ENCODE data around the gene SKP2.

The SKP2 gene

DNA sequence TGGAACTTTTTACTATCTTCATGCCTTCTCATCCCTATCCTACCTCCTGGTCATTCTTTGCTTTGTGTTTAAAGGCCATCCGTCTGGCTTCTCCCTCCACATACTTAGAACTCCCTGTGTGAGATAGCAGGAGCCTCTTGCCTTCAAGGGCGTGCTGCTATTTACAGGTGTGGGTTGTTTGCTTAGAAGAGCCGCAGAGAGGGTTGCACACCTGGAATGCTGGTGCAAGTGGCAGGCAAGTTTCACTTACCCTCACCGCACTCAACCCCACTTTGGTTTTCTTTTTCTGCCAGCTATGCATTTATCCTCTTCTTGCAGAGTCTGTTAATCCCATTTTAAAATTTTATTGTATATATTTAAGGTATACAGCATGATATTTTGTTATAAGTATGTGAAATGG, 12.6 kb downstream of the SKP2 start:
- Histone ChIP-seq H2AFZ (ENCODE audit: low read depth, low read length) (no peak overlapping the region), H3K4me1 (ENCODE audit: low read length) (no peaks in the 10 kb centered on the region), H4K20me1 (ENCODE audit: insufficient read depth, low read length) (no peaks in the 10 kb centered on the region), H3K9ac (ENCODE audit: low read length) (no peak overlapping the region), H3K4me2 (ENCODE audit: low read length) (no peak overlapping the region), H3K36me3 (replicated peaks; ENCODE audit: low read depth, low read length) (peaks cover 30% of the 10 kb centered on the region), H3K79me2 (ENCODE audit: low read length) (peaks cover 12% of the 10 kb centered on the region; the same call in 1 of the 2 replicates), H3K4me3 (ENCODE audit: low read length) (no peak overlapping the region), H3K27ac (ENCODE audit: low read length) (no peak overlapping the region), H3K9me3 (ENCODE audit: insufficient read depth, low read length) (no peaks in the 10 kb centered on the region), H3K27me3 (ENCODE audit: low read depth, low read length) (no peaks in the 10 kb centered on the region)
- TF ChIP-seq, protein P1, sequence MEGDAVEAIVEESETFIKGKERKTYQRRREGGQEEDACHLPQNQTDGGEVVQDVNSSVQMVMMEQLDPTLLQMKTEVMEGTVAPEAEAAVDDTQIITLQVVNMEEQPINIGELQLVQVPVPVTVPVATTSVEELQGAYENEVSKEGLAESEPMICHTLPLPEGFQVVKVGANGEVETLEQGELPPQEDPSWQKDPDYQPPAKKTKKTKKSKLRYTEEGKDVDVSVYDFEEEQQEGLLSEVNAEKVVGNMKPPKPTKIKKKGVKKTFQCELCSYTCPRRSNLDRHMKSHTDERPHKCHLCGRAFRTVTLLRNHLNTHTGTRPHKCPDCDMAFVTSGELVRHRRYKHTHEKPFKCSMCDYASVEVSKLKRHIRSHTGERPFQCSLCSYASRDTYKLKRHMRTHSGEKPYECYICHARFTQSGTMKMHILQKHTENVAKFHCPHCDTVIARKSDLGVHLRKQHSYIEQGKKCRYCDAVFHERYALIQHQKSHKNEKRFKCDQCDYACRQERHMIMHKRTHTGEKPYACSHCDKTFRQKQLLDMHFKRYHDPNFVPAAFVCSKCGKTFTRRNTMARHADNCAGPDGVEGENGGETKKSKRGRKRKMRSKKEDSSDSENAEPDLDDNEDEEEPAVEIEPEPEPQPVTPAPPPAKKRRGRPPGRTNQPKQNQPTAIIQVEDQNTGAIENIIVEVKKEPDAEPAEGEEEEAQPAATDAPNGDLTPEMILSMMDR (IDR thresholded peaks at IDR 0.05; ENCODE audit: low read depth, low read length) = no peak
- no peak for TF ChIP-seq EZH2phosphoT487 (IDR thresholded peaks at IDR 0.05; ENCODE audit: low read depth)

DNA sequence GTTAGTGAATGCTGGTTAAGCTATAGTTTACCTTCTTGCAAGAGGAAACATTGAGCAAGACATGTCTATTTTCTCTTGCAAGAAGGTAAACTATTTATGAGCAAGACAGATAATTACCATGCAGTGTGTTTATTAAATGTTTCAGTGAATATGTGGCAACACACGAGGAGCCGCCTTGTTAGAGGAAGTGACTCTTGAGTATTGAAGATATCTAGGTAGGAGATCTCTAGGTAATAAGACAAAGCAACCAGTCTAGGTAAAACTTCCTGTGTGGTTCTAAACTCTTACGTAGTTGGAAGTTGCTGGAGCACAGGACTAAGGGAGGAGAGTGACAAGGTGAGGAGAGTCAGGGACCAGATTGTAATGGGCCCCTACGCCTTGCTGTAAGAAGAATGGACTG, 16.8 kb downstream of the SKP2 start:
- Histone ChIP-seq H3K4me1 (ENCODE audit: low read length) (no peaks in the 10 kb centered on the region), H4K20me1 (ENCODE audit: insufficient read depth, low read length) (no peaks in the 10 kb centered on the region), H3K27me3 (ENCODE audit: low read depth, low read length) (no peaks in the 10 kb centered on the region), H3K27ac (ENCODE audit: low read length) (no peak overlapping the region), H2AFZ (ENCODE audit: low read depth, low read length) (no peak overlapping the region), H3K4me2 (ENCODE audit: low read length) (no peak overlapping the region), H3K79me2 (ENCODE audit: low read length) (0 out of 2 replicates have a peak, but pooled peaks cover 4% of the 10 kb centered on the region), H3K9me3 (ENCODE audit: insufficient read depth, low read length) (no peaks in the 10 kb centered on the region), H3K4me3 (ENCODE audit: low read length) (no peak overlapping the region), H3K9ac (ENCODE audit: low read length) (no peak overlapping the region), H3K36me3 (replicated peaks; ENCODE audit: low read depth, low read length) (peaks cover 31% of the 10 kb centered on the region)
- TF ChIP-seq, protein P1 (IDR thresholded peaks at IDR 0.05; ENCODE audit: low read depth, low read length) = no peak
- TF ChIP-seq EZH2phosphoT487 (IDR thresholded peaks at IDR 0.05; ENCODE audit: low read depth) = no peak

DNA sequence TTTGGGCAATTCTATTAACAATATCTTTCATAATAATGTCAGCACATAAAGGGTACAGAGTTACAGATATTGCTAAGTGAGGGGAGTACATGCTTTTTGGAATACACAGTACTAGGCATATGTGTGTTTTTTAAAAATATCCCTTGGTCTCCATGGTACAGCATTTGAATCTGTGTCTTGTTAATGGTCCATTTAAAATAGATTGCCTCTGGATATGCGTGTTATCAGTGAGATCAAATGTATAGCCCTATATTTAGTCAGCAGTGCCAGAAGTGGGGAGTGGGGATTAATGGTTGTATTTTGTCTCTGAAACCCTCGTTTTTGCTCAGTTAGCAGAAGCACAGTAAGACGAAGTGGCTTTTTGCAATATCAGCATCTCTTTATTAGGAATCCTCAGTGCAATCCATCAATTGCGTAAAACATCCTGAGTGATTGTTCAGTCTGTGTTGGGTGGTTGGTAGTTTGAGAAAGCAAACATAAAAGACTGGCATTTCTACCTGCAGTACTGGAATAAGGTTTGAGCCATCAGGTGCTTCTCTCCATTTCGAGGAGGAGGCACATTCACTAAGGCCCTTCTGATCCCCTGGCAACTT, 19.0 kb downstream of the SKP2 start:
- H3K4me3 ChIP-seq (ENCODE audit: low read length) = no peak overlapping the region
- H3K9me3 ChIP-seq (ENCODE audit: insufficient read depth, low read length) = no peaks in the 10 kb centered on the region
- peaks cover 35% of the 10 kb centered on the region for H3K36me3 ChIP-seq (replicated peaks; ENCODE audit: low read depth, low read length)
- no peak overlapping the region for H3K27ac ChIP-seq (ENCODE audit: low read length)
- TF ChIP-seq EZH2phosphoT487 (IDR thresholded peaks at IDR 0.05; ENCODE audit: low read depth) = no peak
- TF ChIP-seq, protein P1 (IDR thresholded peaks at IDR 0.05; ENCODE audit: low read depth, low read length) = no peak
- H3K9ac ChIP-seq (ENCODE audit: low read length) = no peak overlapping the region
- no peaks in the 10 kb centered on the region; the same call in 1 of the 2 replicates for H4K20me1 ChIP-seq (ENCODE audit: insufficient read depth, low read length)
- H3K4me1 ChIP-seq (ENCODE audit: low read length) = no peaks in the 10 kb centered on the region
- H3K79me2 ChIP-seq (ENCODE audit: low read length) = no peaks in the 10 kb centered on the region
- H3K27me3 ChIP-seq (ENCODE audit: low read depth, low read length) = no peaks in the 10 kb centered on the region
- H2AFZ ChIP-seq (ENCODE audit: low read depth, low read length) = no peak overlapping the region
- no peak overlapping the region for H3K4me2 ChIP-seq (ENCODE audit: low read length)

DNA sequence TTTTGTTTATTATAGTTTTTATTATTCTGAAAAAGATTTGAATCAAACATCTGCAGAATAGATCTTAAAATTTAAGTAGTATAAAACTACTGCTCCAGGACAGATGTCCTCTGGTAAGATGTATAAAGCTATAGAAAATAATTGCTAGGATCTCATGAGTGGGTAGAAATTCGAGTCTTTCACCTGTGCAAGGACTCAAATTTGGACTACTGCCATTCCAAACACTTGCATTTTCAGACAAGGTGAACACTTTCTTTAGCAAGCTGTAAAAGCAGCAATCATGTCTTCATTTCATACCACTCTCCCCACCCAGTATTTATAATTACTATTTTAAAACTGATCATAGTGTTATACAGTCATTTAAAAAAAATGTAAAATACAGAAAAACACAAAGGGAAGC, 20.7 kb downstream of the SKP2 start:
- no peaks in the 10 kb centered on the region; the same call in 1 of the 2 replicates for H4K20me1 ChIP-seq (ENCODE audit: insufficient read depth, low read length)
- H3K4me1 ChIP-seq (ENCODE audit: low read length) = peaks cover 11% of the 10 kb centered on the region
- no peaks in the 10 kb centered on the region for H3K79me2 ChIP-seq (ENCODE audit: low read length)
- H3K36me3 ChIP-seq (replicated peaks; ENCODE audit: low read depth, low read length) = peaks cover 26% of the 10 kb centered on the region
- no peaks in the 10 kb centered on the region for H3K9me3 ChIP-seq (ENCODE audit: insufficient read depth, low read length)
- no peak overlapping the region for H3K27ac ChIP-seq (ENCODE audit: low read length)
- H3K27me3 ChIP-seq (ENCODE audit: low read depth, low read length) = no peaks in the 10 kb centered on the region
- H3K4me2 ChIP-seq (ENCODE audit: low read length) = no peak overlapping the region
- TF ChIP-seq EZH2phosphoT487 (IDR thresholded peaks at IDR 0.05; ENCODE audit: low read depth) = no peak
- TF ChIP-seq, protein P1 (IDR thresholded peaks at IDR 0.05; ENCODE audit: low read depth, low read length) = no peak
- no peak overlapping the region for H3K4me3 ChIP-seq (ENCODE audit: low read length)
- no peak overlapping the region for H3K9ac ChIP-seq (ENCODE audit: low read length)
- no peak overlapping the region for H2AFZ ChIP-seq (ENCODE audit: low read depth, low read length)
